GM23248 (cell line): ENCODE results near the gene PPP2R5C.

Experiments
- EZH2 ChIP-seq: fragments of 200-600 bp; sonication (generic); IDR thresholded peaks from 2 replicates; pipeline ENCODE4 v1.6.1; 2018; ENCODE audit warnings: antibody characterized with exemption, mild to moderate bottlenecking; ENCODE audit not compliant: insufficient read depth, poor library complexity, severe bottlenecking
- EZH2phosphoT487 ChIP-seq: fragments of 200-600 bp; sonication (generic); IDR thresholded peaks from 2 replicates; pipeline ENCODE4 v1.6.1; 2018; ENCODE audit warnings: antibody characterized with exemption, moderate library complexity, mild to moderate bottlenecking, low read depth; ENCODE audit not compliant: insufficient read depth

- TF ChIP-seq EZH2phosphoT487 (no peak), EZH2 (no peak)
These were observed 125.7 kb downstream of the PPP2R5C start for GRCh38 chr14:101887219-101887618.
